Kidney (tissue), 14 donors: Measurements from ENCODE around the gene C1QTNF1. TPM values are rescaled to one million over a fixed set of nuclear protein-coding genes. Genes with fewer than 3 reads are reported as not detected.

Experiments used
- DNase-seq, 5 donors: peaks; one replicate each; pipeline ENCODE4 v3.0.0-alpha.2; 2013 to 2020
- FAIRE-seq: peaks from 2 replicates; lab custom pipeline; 2012; peaks lifted over from hg19 to GRCh38; lab: Jason Lieb, UNC
- H3K27ac ChIP-seq, 2 donors: one replicate each; pipeline ENCODE4 v1.7.0; 2013; ENCODE audit warnings: low read depth in 2 of 2, low read length in 2 of 2, inconsistent platforms in 1 of 2
- H3K27me3 ChIP-seq: one replicate; pipeline ENCODE4 v1.7.1; 2013; ENCODE audit warnings: low read length, inconsistent platforms; ENCODE audit not compliant: control insufficient read depth, insufficient read depth
- H3K36me3 ChIP-seq, 3 donors: one replicate each; pipeline versions ENCODE4 v1.7.0 to v1.7.1; 2013; ENCODE audit warnings: low read length in 3 of 3, control low read depth in 1 of 3, inconsistent platforms in 1 of 3; ENCODE audit not compliant: insufficient read depth in 3 of 3, control insufficient read depth in 2 of 3
- H3K4me1 ChIP-seq, 3 donors: one replicate each; pipeline versions ENCODE4 v1.7.0 to v1.7.1; 2013; ENCODE audit warnings: low read length in 3 of 3, inconsistent platforms in 1 of 3, low read depth in 1 of 3; ENCODE audit not compliant: control insufficient read depth in 2 of 3, insufficient read depth in 2 of 3
- H3K4me3 ChIP-seq, 3 donors: one replicate each; pipeline versions ENCODE4 v1.7.0 to v1.8.1; 2013; ENCODE audit warnings: low read length in 3 of 3, control low read depth in 1 of 3, inconsistent platforms in 1 of 3
- H3K9ac ChIP-seq, 3 donors: one replicate each; pipeline versions ENCODE4 v1.7.0 to v1.7.1; 2013; ENCODE audit warnings: low read length in 3 of 3, control low read depth in 1 of 3, inconsistent platforms in 1 of 3
- H3K9me3 ChIP-seq, 3 donors: one replicate each; pipeline versions ENCODE4 v1.7.0 to v1.7.1; 2013; ENCODE audit warnings: low read length in 3 of 3, control low read depth in 1 of 3, inconsistent platforms in 1 of 3; ENCODE audit not compliant: control insufficient read depth in 2 of 3, insufficient read depth in 1 of 3
- intact Hi-C: fragments of 100-400 bp; cut with DNase I; formaldehyde crosslinking; loops from one replicate; pipeline ENCODE4 v1.11.1; 2022
- polyA plus RNA-seq: library from polyadenylated mRNA; stranded (reverse); fragments of 350-450 nt; fragmentation: Illumina TruSeq; extraction: RNeasy Lipid Tissue Mini Kit (QIAGEN cat#74804); gene quantifications from one replicate; pipeline ENCODE4 v1.2.3, GENCODE V29; 2014; ENCODE audit warnings: low read depth, low replicate concordance; ENCODE audit not compliant: insufficient read depth
- total RNA-seq: library from RNA; stranded (reverse); fragmentation: NEBNext Ultra II Directional; extraction: Animal tissue kit (Norgen Biotek cat#: 25700); gene quantifications from one replicate; pipeline ENCODE4 v1.2.1, GENCODE V29; 2021
- TF ChIP-seq, protein P1 (sequence below): IDR thresholded peaks from 3 replicates; pipeline ENCODE4 v1.5.1; 2012; ENCODE audit warnings: mild to moderate bottlenecking, moderate library complexity, borderline replicate concordance; ENCODE audit not compliant: insufficient read depth; ENCODE audit errors: extremely low read depth
- donor health status: control.
- donor health status: control.
- donor health status: control.
- donor health status: control.
- donor health status: control.
- donor health status: DM: yes; HTN: yes; CAD: no.
- donor health status: Normal renal cell carcinoma (clear cell type).

C1QTNF1 gene
- total and polyA plus RNA-seq, 2 donors from 2014 or later: 18.0 to 65.2 TPM

DNA sequence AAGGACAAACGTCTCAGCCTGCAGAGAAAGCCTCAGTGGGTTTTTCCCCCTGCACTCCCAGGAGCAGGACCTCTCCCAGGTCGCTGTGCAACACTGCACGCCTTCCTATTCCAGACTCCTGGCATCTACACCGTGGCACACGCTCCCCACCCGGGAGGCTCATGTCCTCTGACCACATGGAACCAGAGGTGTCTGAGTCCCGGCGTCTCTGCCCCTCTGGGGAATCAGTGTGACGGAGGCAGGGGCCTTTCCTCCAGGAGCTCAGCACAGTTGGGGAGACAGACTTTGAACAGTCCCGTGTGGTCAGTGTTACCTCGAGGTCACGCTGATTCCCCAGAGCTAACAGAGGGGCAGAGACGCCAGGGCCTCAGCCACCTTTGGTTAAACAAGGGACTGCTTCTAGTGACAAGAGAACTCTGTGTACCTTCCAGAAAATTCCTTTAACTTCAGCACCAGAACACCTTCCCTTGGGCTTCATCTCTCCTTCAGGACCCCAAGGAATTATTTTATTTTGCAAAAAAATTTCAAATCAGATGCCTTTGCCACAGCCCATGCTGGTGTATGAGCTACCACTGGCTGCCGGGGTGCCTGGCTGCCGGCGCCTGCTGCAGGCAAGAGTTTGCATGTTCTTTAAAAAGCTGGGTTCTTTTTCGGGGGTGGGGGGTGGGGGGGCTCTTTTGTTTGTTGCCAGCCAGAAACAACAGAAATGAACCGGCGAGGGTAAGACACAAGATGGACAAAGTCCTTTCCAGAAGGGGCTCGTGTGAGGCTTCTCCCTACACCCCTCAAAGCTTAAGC, 21.0 kb upstream of the C1QTNF1 start:
- peak in 1 of 5 donors; percentile 39 for DNase-seq
- TF ChIP-seq, protein P1, sequence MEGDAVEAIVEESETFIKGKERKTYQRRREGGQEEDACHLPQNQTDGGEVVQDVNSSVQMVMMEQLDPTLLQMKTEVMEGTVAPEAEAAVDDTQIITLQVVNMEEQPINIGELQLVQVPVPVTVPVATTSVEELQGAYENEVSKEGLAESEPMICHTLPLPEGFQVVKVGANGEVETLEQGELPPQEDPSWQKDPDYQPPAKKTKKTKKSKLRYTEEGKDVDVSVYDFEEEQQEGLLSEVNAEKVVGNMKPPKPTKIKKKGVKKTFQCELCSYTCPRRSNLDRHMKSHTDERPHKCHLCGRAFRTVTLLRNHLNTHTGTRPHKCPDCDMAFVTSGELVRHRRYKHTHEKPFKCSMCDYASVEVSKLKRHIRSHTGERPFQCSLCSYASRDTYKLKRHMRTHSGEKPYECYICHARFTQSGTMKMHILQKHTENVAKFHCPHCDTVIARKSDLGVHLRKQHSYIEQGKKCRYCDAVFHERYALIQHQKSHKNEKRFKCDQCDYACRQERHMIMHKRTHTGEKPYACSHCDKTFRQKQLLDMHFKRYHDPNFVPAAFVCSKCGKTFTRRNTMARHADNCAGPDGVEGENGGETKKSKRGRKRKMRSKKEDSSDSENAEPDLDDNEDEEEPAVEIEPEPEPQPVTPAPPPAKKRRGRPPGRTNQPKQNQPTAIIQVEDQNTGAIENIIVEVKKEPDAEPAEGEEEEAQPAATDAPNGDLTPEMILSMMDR: no peak
- intact Hi-C loops: no loop called here
- Histone ChIP-seq H3K9ac (no peak overlapping the region), H3K4me1 (peaks cover 0 to 25% (median 4%) of the 10 kb centered on the region in 3 donors), H3K36me3 (peaks cover 0 to 2% (median 1%) of the 10 kb centered on the region in 3 donors), H3K27me3 (no peaks in the 10 kb centered on the region), H3K27ac (no peak overlapping the region), H3K9me3 (no peaks in the 10 kb centered on the region), H3K4me3 (no peak overlapping the region)
- FAIRE-seq: no peak

DNA sequence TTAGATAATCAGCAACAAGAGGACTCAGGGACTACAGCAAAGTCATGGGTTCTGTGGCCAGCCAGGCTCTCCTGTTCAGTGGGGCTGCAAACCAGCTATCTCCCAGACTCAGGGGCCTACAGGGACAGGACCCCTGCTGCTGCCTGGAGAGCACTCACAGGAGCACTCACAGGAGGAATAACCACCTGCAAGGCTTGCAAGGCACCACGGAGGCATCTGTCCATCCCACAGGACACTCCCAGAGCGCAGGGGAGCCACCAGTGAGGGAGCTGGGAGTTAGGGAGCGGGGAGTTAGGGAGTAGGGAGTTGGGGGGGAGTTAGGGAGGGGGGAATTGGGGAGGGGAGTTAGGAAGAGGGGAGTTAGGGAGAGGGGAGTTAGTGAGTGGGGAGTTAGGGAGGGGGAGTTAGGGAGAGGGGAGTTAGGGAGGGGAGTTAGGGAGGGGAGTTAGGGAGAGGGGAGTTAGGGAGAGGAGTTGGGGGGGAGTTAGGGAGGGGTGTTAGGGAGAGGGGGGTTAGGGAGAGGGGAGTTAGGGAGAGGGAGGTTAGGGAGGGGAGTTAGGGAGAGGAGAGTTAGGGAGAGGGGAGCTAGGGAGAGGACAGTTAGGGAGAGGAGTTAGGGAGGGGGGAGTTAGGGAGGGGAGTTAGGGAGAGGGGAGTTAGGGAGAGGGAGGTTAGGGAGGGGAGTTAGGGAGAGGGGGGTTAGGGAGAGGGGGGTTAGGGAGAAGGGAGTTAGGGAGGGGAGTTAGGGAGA, 20.1 kb upstream of the C1QTNF1 start:
- Histone ChIP-seq H3K9me3 (no peaks in the 10 kb centered on the region), H3K36me3 (peaks cover 0 to 2% (median 0%) of the 10 kb centered on the region in 3 donors), H3K4me3 (no peak overlapping the region), H3K4me1 (peaks cover 0 to 31% (median 13%) of the 10 kb centered on the region in 3 donors), H3K27ac (no peak overlapping the region), H3K27me3 (no peaks in the 10 kb centered on the region), H3K9ac (no peak overlapping the region)
- FAIRE-seq (no peak), DNase-seq (peak in 1 of 5 donors; percentile 20)
- TF ChIP-seq, protein P1: no peak
- intact Hi-C loops: no loop called here

DNA sequence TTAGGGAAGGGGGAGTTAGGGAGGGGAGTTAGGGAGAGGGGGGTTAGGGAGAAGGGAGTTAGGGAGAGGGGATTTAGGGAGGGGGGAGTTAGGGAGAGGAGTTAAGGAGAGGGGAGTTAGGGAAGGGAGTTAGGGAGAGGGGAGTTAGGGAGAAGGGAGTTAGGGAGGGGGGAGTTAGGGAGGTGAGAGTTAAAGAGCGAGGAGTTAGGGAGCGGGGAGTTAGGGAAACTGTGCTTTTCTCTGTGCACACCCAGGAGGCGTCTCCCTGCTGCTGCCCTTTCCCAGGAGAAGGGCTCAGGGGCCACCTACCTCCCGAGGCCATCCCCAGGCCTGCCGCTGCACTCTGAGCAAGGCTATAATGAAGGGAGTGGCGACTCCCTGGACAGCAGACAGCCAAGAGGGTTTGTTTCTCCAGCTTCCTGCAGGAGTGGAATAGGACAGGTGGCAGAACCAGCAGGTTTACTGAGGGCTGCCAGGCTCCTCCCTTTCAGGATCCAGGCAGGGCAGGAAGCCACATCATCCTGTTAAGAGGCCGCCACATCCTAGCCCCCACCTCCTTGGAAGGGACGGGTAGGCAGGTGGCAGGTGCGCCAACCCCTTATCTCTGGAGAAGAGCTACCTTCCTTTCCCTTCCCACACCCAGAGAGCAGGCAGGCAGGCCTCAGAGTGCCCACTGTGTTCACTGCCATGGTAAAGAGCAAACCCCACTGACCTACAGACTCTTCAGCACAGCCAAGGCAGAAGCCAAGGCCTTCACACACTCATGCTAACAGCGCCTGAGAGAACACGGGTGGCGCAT, 18.7 kb upstream of the C1QTNF1 start:
- no peaks in the 10 kb centered on the region for H3K9me3 ChIP-seq
- H3K27me3 ChIP-seq: no peaks in the 10 kb centered on the region
- intact Hi-C loops: no loop called here
- no peak overlapping the region for H3K9ac ChIP-seq
- FAIRE-seq (no peak), DNase-seq (peak in 2 of 5 donors; percentile 29 to 77)
- peak overlapping the region in 1 of 3 donors; percentile 13 for H3K4me3 ChIP-seq
- peaks cover 0 to 36% (median 18%) of the 10 kb centered on the region in 3 donors for H3K4me1 ChIP-seq
- TF ChIP-seq, protein P1: no peak
- no peak overlapping the region for H3K27ac ChIP-seq
- H3K36me3 ChIP-seq: peaks cover 0 to 2% (median 0%) of the 10 kb centered on the region in 3 donors
